Natural killer cell (primary cell): ENCODE results near the gene C2CD2. TPM values are rescaled to one million over a fixed set of nuclear protein-coding genes. Genes with fewer than 3 reads are reported as not detected.

ENCODE experiments used
- ATAC-seq, 3 donors: fragments of 150-1000 bp in 2 of 3; fragments of 200-7000 bp in 1 of 3; cut with Tn5 transposase; 1 replicate in 1 of 3; 2 replicates in 2 of 3; pipeline ENCODE4 v1.10.0; 2021; ENCODE audit warnings: mild to moderate bottlenecking in 2 of 3, moderate library complexity in 2 of 3
- DNase-seq, 2 donors: peaks; one replicate each; pipeline versions ENCODE4 v3.0.0 to v3.0.0-alpha.2; 2013 to 2021; ENCODE audit warnings: mixed read lengths in 1 of 2
- H3K27ac ChIP-seq: one replicate; pipeline ENCODE4 v1.5.1; 2013; ENCODE audit warnings: mild to moderate bottlenecking, low read length
- H3K27me3 ChIP-seq: one replicate; pipeline ENCODE4 v1.6.1; 2013; ENCODE audit warnings: low read length; ENCODE audit not compliant: control insufficient read depth, insufficient read depth
- H3K36me3 ChIP-seq: one replicate; pipeline ENCODE4 v1.6.1; 2013; ENCODE audit warnings: low read length; ENCODE audit not compliant: control insufficient read depth, insufficient read depth
- H3K4me1 ChIP-seq: one replicate; pipeline ENCODE4 v1.6.1; 2013; ENCODE audit warnings: low read length; ENCODE audit not compliant: control insufficient read depth, insufficient read depth
- H3K4me3 ChIP-seq: one replicate; pipeline ENCODE4 v1.5.1; 2013; ENCODE audit warnings: low read length
- H3K9me3 ChIP-seq: one replicate; pipeline ENCODE4 v1.6.1; 2013; ENCODE audit warnings: low read length; ENCODE audit not compliant: control insufficient read depth, insufficient read depth
- H3K27ac Mint-ChIP-seq, 2 donors: one replicate each; pipeline ENCODE4 v1.8.0; 2022; ENCODE audit warnings: mild to moderate bottlenecking in 2 of 2, mixed read lengths in 2 of 2, moderate library complexity in 1 of 2
- H3K27me3 Mint-ChIP-seq, 2 donors: one replicate each; pipeline ENCODE4 v1.8.0; 2022; ENCODE audit warnings: low read depth in 2 of 2, mixed read lengths in 2 of 2
- H3K36me3 Mint-ChIP-seq: one replicate; pipeline ENCODE4 v1.8.0; 2022; ENCODE audit warnings: mixed read lengths
- H3K4me1 Mint-ChIP-seq, 2 donors: one replicate each; pipeline ENCODE4 v1.8.0; 2022; ENCODE audit warnings: mixed read lengths in 2 of 2
- H3K4me3 Mint-ChIP-seq: one replicate; pipeline ENCODE4 v1.8.0; 2022; ENCODE audit warnings: mild to moderate bottlenecking, moderate library complexity, mixed read lengths
- H3K9me3 Mint-ChIP-seq, 2 donors: one replicate each; pipeline ENCODE4 v1.8.0; 2022; ENCODE audit warnings: mixed read lengths in 2 of 2
- CTCF ChIP-seq: fragments of 200-600 bp; IDR thresholded peaks from one replicate; pipeline ENCODE4 v1.8.0; 2022; ENCODE audit warnings: antibody characterized with exemption
- WGBS: methylation state at CpG from one replicate; pipeline ENCODE4 v1.1.7; 2013; ENCODE audit warnings: missing lambda C conversion rate; ENCODE audit not compliant: insufficient coverage; 5-methylcytosine and 5-hydroxymethylcytosine counted together
- intact Hi-C: fragments of 100-400 bp; cut with micrococcal nuclease; formaldehyde crosslinking; loops from one replicate; pipeline ENCODE4 v1.14.2; 2022
- total RNA-seq, 4 donors: library from RNA; stranded (reverse); fragments of 120-200 nt in 1 of 4; gene quantifications; one replicate each; pipeline versions ENCODE4 v1.2.3 to v1.2.4, GENCODE V29; 2013 to 2022

C2CD2 gene
- total RNA-seq, 3 donors from 2014 or later (not counting 1 experiment from before 2014, with no cell fraction given), result 2.1 to 10.1 (median 8.9) TPM

GRCh38 chr21:41885341-41886024 lies 68.3 kb downstream of the C2CD2 start:
- intact Hi-C loops, result no loop called here
- Mint-ChIP-seq H3K4me3 (no peak overlapping the region), H3K27ac (no peak overlapping the region)

GRCh38 chr21:41884501-41885030 lies 69.3 kb downstream of the C2CD2 start:
- intact Hi-C loops, result no loop called here
- ATAC-seq (no peak), DNase-seq (no peak)
- peaks cover 3% of the 10 kb centered on the region for H3K4me1 ChIP-seq
- no peaks in the 10 kb centered on the region for H3K9me3 ChIP-seq
- no peak overlapping the region for H3K27ac ChIP-seq
- TF ChIP-seq CTCF, result no peak
- Mint-ChIP-seq H3K36me3 (no peaks in the 10 kb centered on the region), H3K9me3 (no peaks in the 10 kb centered on the region), H3K4me3 (no peak overlapping the region), H3K27ac (no peak overlapping the region), H3K4me1 (peaks cover 0 to 4% of the 10 kb centered on the region in 2 donors), H3K27me3 (peaks cover 0 to 3% of the 10 kb centered on the region in 2 donors)
- no peaks in the 10 kb centered on the region for H3K27me3 ChIP-seq
- no peak overlapping the region for H3K4me3 ChIP-seq
- no peaks in the 10 kb centered on the region for H3K36me3 ChIP-seq
- WGBS, result 91% methylated on average over 19 of the region's 19 CpGs

More at GRCh38 chr21:41885341-41886024, 68.3 kb downstream of the C2CD2 start:
- Histone ChIP-seq H3K4me1 (no peaks in the 10 kb centered on the region), H3K27me3 (no peaks in the 10 kb centered on the region), H3K27ac (no peak overlapping the region), H3K36me3 (no peaks in the 10 kb centered on the region), H3K4me3 (no peak overlapping the region), H3K9me3 (no peaks in the 10 kb centered on the region)
- no peak for TF ChIP-seq CTCF
- Mint-ChIP-seq H3K27me3 (peaks cover 0 to 3% of the 10 kb centered on the region in 2 donors), H3K9me3 (no peaks in the 10 kb centered on the region), H3K36me3 (no peaks in the 10 kb centered on the region), H3K4me1 (no peaks in the 10 kb centered on the region)
- no peak for DNase-seq
- WGBS, result 33% methylated on average over 22 of the region's 22 CpGs
- ATAC-seq, result no peak

- H3K4me3 Mint-ChIP-seq, result no peak overlapping the region
- no peak for ATAC-seq
Measured at GRCh38 chr21:41883582-41883981, 70.2 kb downstream of the C2CD2 start.

More at GRCh38 chr21:41883582-41883981, 70.2 kb downstream of the C2CD2 start:
- H3K27me3 Mint-ChIP-seq, result peaks cover 0 to 3% of the 10 kb centered on the region in 2 donors
- no peaks in the 10 kb centered on the region for H3K27me3 ChIP-seq
- no peaks in the 10 kb centered on the region for H3K9me3 Mint-ChIP-seq
- TF ChIP-seq CTCF, result no peak
- H3K4me1 ChIP-seq, result peaks cover 4% of the 10 kb centered on the region
- no peaks in the 10 kb centered on the region for H3K9me3 ChIP-seq
- 85% methylated on average over 4 of the region's 5 CpGs for WGBS
- H3K27ac ChIP-seq, result no peak overlapping the region
- H3K4me1 Mint-ChIP-seq, result peaks cover 0 to 4% of the 10 kb centered on the region in 2 donors
- H3K36me3 ChIP-seq, result no peaks in the 10 kb centered on the region
- no peak for DNase-seq
- H3K27ac Mint-ChIP-seq, result no peak overlapping the region
- no peak overlapping the region for H3K4me3 ChIP-seq
- intact Hi-C loops, result no loop called here
- no peaks in the 10 kb centered on the region for H3K36me3 Mint-ChIP-seq
